GM19193 (cell line): Measurements from ENCODE around the gene RPE.

ENCODE experiments used
- POLR2A ChIP-seq: IDR thresholded peaks from 4 replicates; pipeline ENCODE4 v1.6.1; 2011; ENCODE audit not compliant: insufficient read depth, insufficient read length; ENCODE audit errors: extremely low read depth

RPE gene

GRCh38 chr2:210034087-210034683, 31.7 kb downstream of the RPE start:
- TF ChIP-seq POLR2A, result no peak

- TF ChIP-seq POLR2A, result no peak
These were observed 33.2 kb downstream of the RPE start for GRCh38 chr2:210035679-210036078.

- no peak for TF ChIP-seq POLR2A
These were observed 35.6 kb downstream of the RPE start for GRCh38 chr2:210038078-210038477.

GRCh38 chr2:210046851-210047500, 44.5 kb downstream of the RPE start:
- no peak for TF ChIP-seq POLR2A

GRCh38 chr2:210049831-210050230, 47.4 kb downstream of the RPE start:
- TF ChIP-seq POLR2A, result no peak

- no peak for TF ChIP-seq POLR2A
These were observed 48.4 kb downstream of the RPE start for GRCh38 chr2:210050885-210051284.

- TF ChIP-seq POLR2A, result no peak
These were observed 52.3 kb downstream of the RPE start for GRCh38 chr2:210054696-210055095.

GRCh38 chr2:210055825-210056224, 53.4 kb downstream of the RPE start:
- TF ChIP-seq POLR2A, result no peak

- no peak for TF ChIP-seq POLR2A
These were observed 60.9 kb downstream of the RPE start for GRCh38 chr2:210063306-210063705.
